RWPE2 (cell line): ENCODE data around the gene ADGRF1.
"Not testable (repeated sequence)": the region's sequence is repeated elsewhere in the genome, so short reads cannot be mapped to it uniquely, and the experiment has no call there.

Experiments used
- ATAC-seq: fragments of 200-7000 bp; cut with Tn5 transposase; 3 replicates; pipeline ENCODE4 v1.9.1; 2021; ENCODE audit warnings: low read depth
- DNase-seq: peaks from one replicate; pipeline ENCODE4 v3.0.0-alpha.2; 2020; ENCODE audit warnings: low spot score
- H3K27ac ChIP-seq: fragments of 450-650 bp; 2 replicates; pipeline ENCODE4 v1.5.1; 2017; ENCODE audit warnings: mild to moderate bottlenecking; ENCODE audit not compliant: poor library complexity, severe bottlenecking
- H3K27me3 ChIP-seq: fragments of 250-450 bp; sonication (Bioruptor Pico); 2 replicates; pipeline ENCODE4 v1.5.1; 2021; ENCODE audit warnings: mild to moderate bottlenecking, moderate library complexity; ENCODE audit not compliant: insufficient read depth, poor library complexity, severe bottlenecking
- H3K36me3 ChIP-seq: fragments of 250-450 bp; sonication (Bioruptor Pico); 2 replicates; pipeline ENCODE4 v1.5.1; 2020; ENCODE audit warnings: low read depth, mild to moderate bottlenecking, moderate library complexity
- H3K4me1 ChIP-seq: fragments of 250-450 bp; sonication (Bioruptor Pico); 2 replicates; pipeline ENCODE4 v1.5.1; 2021; ENCODE audit warnings: mild to moderate bottlenecking, moderate library complexity; ENCODE audit not compliant: insufficient read depth, poor library complexity, severe bottlenecking
- H3K4me3 ChIP-seq: fragments of 250-450 bp; sonication (Bioruptor Pico); 2 replicates; pipeline ENCODE4 v1.5.1; 2021; ENCODE audit warnings: mild to moderate bottlenecking, moderate library complexity; ENCODE audit not compliant: severe bottlenecking
- H3K9me3 ChIP-seq: fragments of 250-450 bp; sonication (Bioruptor Pico); 2 replicates; pipeline ENCODE4 v1.5.1; 2021; ENCODE audit warnings: mild to moderate bottlenecking, moderate library complexity; ENCODE audit not compliant: severe bottlenecking
- CTCF ChIP-seq: fragments of 450-650 bp; IDR thresholded peaks from one replicate; pipeline ENCODE4 v1.5.1; 2017; ENCODE audit warnings: mild to moderate bottlenecking, moderate library complexity; ENCODE audit not compliant: poor library complexity, severe bottlenecking

ADGRF1 gene

GRCh38 chr6:47042275-47042791 is at the start of gene ADGRF1:
Gene ADGRF1, minus strand, starts transcription at chr6:47042332. Its CDS starts 13,271 bp downstream, at chr6:47029061.
- Histone ChIP-seq H3K27ac (peak within 1 kb of the TSS; percentile 93), H3K4me3 (no peak within 1 kb of the TSS), H3K4me1 (peaks cover 49% of the 10 kb centered on the region), H3K36me3 (no peaks in the 10 kb centered on the region), H3K9me3 (no peaks in the 10 kb centered on the region), H3K27me3 (no peaks in the 10 kb centered on the region)
- ATAC-seq = peak; percentile 81
- DNase-seq = peak; percentile 71
- no peak for TF ChIP-seq CTCF

- no peaks in the 10 kb centered on the region for H3K27me3 ChIP-seq
- no peaks in the 10 kb centered on the region for H3K9me3 ChIP-seq
- no peaks in the 10 kb centered on the region for H3K36me3 ChIP-seq
- no peak overlapping the region for H3K27ac ChIP-seq
- H3K4me3 ChIP-seq = no peak overlapping the region
- H3K4me1 ChIP-seq = peaks cover 6% of the 10 kb centered on the region
- DNase-seq (no peak), ATAC-seq (no peak)
- TF ChIP-seq CTCF = no peak
Observed at GRCh38 chr6:47090881-47091280, 48.7 kb upstream of the ADGRF1 start.

GRCh38 chr6:47089473-47089872 is 47.3 kb upstream of the ADGRF1 start:
- H3K9me3 ChIP-seq, H3K27me3 ChIP-seq, H3K36me3 ChIP-seq, H3K4me1 ChIP-seq, H3K27ac ChIP-seq, H3K4me3 ChIP-seq, ATAC-seq, DNase-seq: not testable (repeated sequence)

GRCh38 chr6:47086051-47086770 is 44.1 kb upstream of the ADGRF1 start:
- H3K9me3 ChIP-seq = no peaks in the 10 kb centered on the region
- H3K4me3 ChIP-seq = no peak overlapping the region
- no peak overlapping the region for H3K27ac ChIP-seq
- H3K36me3 ChIP-seq = no peaks in the 10 kb centered on the region
- TF ChIP-seq CTCF = no peak
- H3K4me1 ChIP-seq = peaks cover 7% of the 10 kb centered on the region
- no peaks in the 10 kb centered on the region for H3K27me3 ChIP-seq
- ATAC-seq (no peak), DNase-seq (no peak)

GRCh38 chr6:47084610-47085009 is 42.5 kb upstream of the ADGRF1 start:
- no peak for DNase-seq
- no peaks in the 10 kb centered on the region for H3K27me3 ChIP-seq
- no peaks in the 10 kb centered on the region for H3K9me3 ChIP-seq
- no peak for ATAC-seq
- H3K36me3 ChIP-seq = no peaks in the 10 kb centered on the region
- peaks cover 7% of the 10 kb centered on the region for H3K4me1 ChIP-seq
- no peak overlapping the region for H3K27ac ChIP-seq
- H3K4me3 ChIP-seq = no peak overlapping the region
- no peak for TF ChIP-seq CTCF
